Adrenal gland (tissue), 12 donors: ENCODE measurements around the gene ARHGAP44. TPM values are rescaled to one million over a fixed set of nuclear protein-coding genes. Genes with fewer than 3 reads are reported as not detected.

Source experiments
- DNase-seq, 7 donors: peaks; one replicate each; pipeline ENCODE4 v3.0.0-alpha.2; 2019 to 2020
- H3K27ac ChIP-seq, 5 donors: fragments of 200-600 bp; sonication (generic) in 4 of 5; 1 replicate in 3 of 5; 2 replicates in 2 of 5; pipeline versions ENCODE4 v1.5.1 to v1.8.0; 2016 to 2020; ENCODE audit warnings: mild to moderate bottlenecking in 1 of 5
- H3K27me3 ChIP-seq: fragments of 200-600 bp; 2 replicates; pipeline ENCODE4 v1.8.0; 2021
- H3K36me3 ChIP-seq, 2 donors: fragments of 200-600 bp; replicated peaks in 1 of 2; 1 replicate in 1 of 2; 2 replicates in 1 of 2; pipeline versions ENCODE4 v1.5.1 to v1.8.0; 2018 to 2022
- H3K4me1 ChIP-seq, 2 donors: fragments of 200-600 bp; replicated peaks in 1 of 2; 1 replicate in 1 of 2; 2 replicates in 1 of 2; pipeline versions ENCODE4 v1.5.1 to v1.8.0; 2018 to 2021
- H3K4me3 ChIP-seq, 4 donors: fragments of 200-600 bp; sonication (generic) in 3 of 4; one replicate each; pipeline ENCODE4 v1.5.1; 2016 to 2018
- H3K9me3 ChIP-seq, 3 donors: fragments of 200-600 bp; sonication (generic) in 1 of 3; replicated peaks in 1 of 3; 1 replicate in 2 of 3; 2 replicates in 1 of 3; pipeline versions ENCODE4 v1.5.1 to v1.8.0; 2016 to 2021
- CTCF ChIP-seq, 6 experiments: fragments of 450-650 bp in 4 of 6; fragments of 200-600 bp in 2 of 6; sonication (generic) in 1 of 6; IDR thresholded peaks; 1 replicate in 5 of 6; 2 replicates in 1 of 6; pipeline versions ENCODE4 v1.5.1 to v1.8.0; 2016 to 2021; ENCODE audit warnings: antibody characterized with exemption in 6 of 6, mild to moderate bottlenecking in 2 of 6, moderate library complexity in 1 of 6
- POLR2A ChIP-seq, 2 donors: fragments of 450-650 bp; IDR thresholded peaks; one replicate each; pipeline ENCODE4 v1.6.1; 2017; ENCODE audit warnings: antibody characterized with exemption in 2 of 2, mild to moderate bottlenecking in 2 of 2, moderate library complexity in 1 of 2
- WGBS, 4 donors: extraction: QIAGEN DNeasy Blood & Tissue Kit in 2 of 4; methylation state at CpG; one replicate each; pipeline versions ENCODE4 v1.1.5 to v1.1.7; 2013 to 2017; 5-methylcytosine and 5-hydroxymethylcytosine counted together
- intact Hi-C, 2 donors: fragments of 100-400 bp; cut with DNase I; formaldehyde crosslinking; loops; one replicate each; pipeline versions ENCODE4 v1.14.1 to v1.15.0; 2022 to 2023
- polyA plus RNA-seq, 3 donors: library from polyadenylated mRNA; stranded (reverse); fragments of 200-250 nt in 2 of 3; fragments of 350-450 nt in 1 of 3; fragmentation: Illumina TruSeq in 1 of 3; extraction: RNeasy Lipid Tissue Mini Kit (QIAGEN cat#74804) in 1 of 3; gene quantifications; one replicate each; pipeline ENCODE4 v1.2.3, GENCODE V29; 2013 to 2014
- total RNA-seq, 9 donors: library from RNA; depleted of rRNA in 4 of 9; stranded (reverse); fragments of >200 nt in 4 of 9; fragments of 120-200 nt in 1 of 9; fragmentation: NEBNext Ultra II Directional in 1 of 9; extraction: Animal tissue kit (Norgen Biotek cat#: 25700) in 1 of 9; gene quantifications; one replicate each; pipeline versions ENCODE4 v1.1.0 to v1.2.4, GENCODE V29; 2013 to 2023
- donor health status: healthy with polysubstance abuse.
- donor health status: Bipolar disorder and iron deficiency.
- donor health status: DM: yes; HTN: yes; CAD: no.
- donor health status: DM: no; HTN: no; CAD: no.
- donor health status: DM: no; HTN: no; CAD: no.
- donor health status: DM: yes; HTN: yes; CAD: no.

Gene ARHGAP44
- total and polyA plus RNA-seq, 12 donors = 1.1 to 45.2 (median 2.6) TPM

DNA sequence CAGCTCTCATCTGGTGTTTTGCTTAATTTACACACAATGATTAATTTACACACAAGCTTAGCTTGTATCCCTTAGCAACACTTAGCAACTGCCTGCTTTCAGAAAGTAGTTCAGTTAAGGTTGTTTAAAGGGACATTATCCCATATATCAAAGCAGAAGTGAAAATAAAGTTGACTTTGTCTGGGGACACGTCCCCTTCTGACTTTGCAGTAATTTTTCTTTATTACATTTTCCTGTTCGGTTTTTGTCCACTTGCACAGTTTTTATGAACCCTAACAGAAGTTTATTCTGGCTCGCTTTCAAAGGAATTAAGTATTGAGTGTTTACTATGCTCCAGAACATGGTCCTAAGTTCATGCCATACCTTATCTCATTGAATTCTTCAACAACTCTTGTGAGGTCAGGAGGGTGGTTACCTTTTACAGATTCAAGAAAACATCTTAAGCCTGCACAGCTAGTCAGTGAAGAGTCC lies 41.5 kb downstream of the ARHGAP44 start:
- Histone ChIP-seq H3K27ac (no peak overlapping the region), H3K36me3 (no peaks in the 10 kb centered on the region), H3K9me3 (peaks cover 0 to 11% (median 6%) of the 10 kb centered on the region in 3 donors), H3K4me3 (no peak overlapping the region), H3K4me1 (no peaks in the 10 kb centered on the region), H3K27me3 (no peaks in the 10 kb centered on the region)
- TF ChIP-seq CTCF (IDR thresholded peaks at IDR 0.05) = no peak
- TF ChIP-seq POLR2A (IDR thresholded peaks at IDR 0.05) = no peak
- no peak for DNase-seq
- WGBS, 4 donors = 48 to 57% (median 55%) methylated on average over 3 of the region's 3 CpGs
- intact Hi-C loops = no loop called here

DNA sequence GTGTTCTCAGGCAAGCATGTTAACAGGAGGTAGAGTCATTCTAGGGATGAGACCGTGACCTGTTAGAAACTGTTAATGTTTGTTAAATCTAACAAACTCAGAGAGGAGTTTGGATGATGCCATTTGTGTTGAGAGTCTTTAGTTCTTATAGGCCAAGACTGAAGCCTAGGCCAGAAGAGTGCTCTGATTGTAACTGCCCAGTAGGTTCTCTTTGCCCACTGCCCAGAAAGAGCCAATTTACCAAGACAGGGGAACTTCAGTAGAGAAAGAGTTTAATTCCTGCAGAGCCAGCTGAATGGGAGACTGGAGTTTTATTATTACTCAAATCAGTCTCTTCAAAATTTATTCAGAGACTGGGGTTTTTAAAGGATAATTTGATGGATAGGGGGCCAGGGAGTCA lies 42.5 kb downstream of the ARHGAP44 start:
- intact Hi-C loops = no loop called here
- no peaks in the 10 kb centered on the region for H3K4me1 ChIP-seq
- TF ChIP-seq POLR2A (IDR thresholded peaks at IDR 0.05) = no peak
- no peak for TF ChIP-seq CTCF (IDR thresholded peaks at IDR 0.05)
- no peak overlapping the region for H3K27ac ChIP-seq
- no peaks in the 10 kb centered on the region for H3K27me3 ChIP-seq
- no peak for DNase-seq
- H3K36me3 ChIP-seq = no peaks in the 10 kb centered on the region
- peaks cover 0 to 11% (median 6%) of the 10 kb centered on the region in 3 donors for H3K9me3 ChIP-seq
- no peak overlapping the region for H3K4me3 ChIP-seq
- WGBS, 4 donors = 71 to 95% (median 91%) methylated on average over 1 of the region's 1 CpG

DNA sequence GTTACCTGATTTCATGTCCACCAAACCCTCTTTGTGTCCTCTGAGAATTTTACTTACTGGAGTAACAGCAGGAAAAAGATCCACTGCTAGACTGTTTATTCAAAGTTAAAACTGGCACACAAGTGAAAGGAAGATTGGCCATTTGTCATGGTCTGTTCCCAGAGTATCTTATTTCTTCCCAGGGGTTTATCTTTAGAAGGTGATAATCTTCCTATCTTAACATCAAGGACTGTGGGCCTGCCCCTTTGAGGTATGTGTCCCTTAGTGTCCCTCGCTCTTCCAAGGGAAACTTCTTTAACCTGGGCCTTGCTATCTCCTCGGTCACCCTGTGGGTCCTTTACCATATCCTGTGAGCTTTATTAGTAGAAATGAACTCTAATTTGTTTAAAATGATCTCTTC lies 49.7 kb downstream of the ARHGAP44 start:
- H3K9me3 ChIP-seq = no peaks in the 10 kb centered on the region
- intact Hi-C loops = no loop called here
- DNase-seq = no peak
- no peaks in the 10 kb centered on the region for H3K27me3 ChIP-seq
- no peak overlapping the region for H3K4me3 ChIP-seq
- no peak for TF ChIP-seq POLR2A (IDR thresholded peaks at IDR 0.05)
- TF ChIP-seq CTCF (IDR thresholded peaks at IDR 0.05) = no peak
- WGBS, 4 donors = 71 to 88% (median 82%) methylated on average over 2 of the region's 2 CpGs
- no peak overlapping the region for H3K27ac ChIP-seq
- H3K36me3 ChIP-seq = no peaks in the 10 kb centered on the region
- no peaks in the 10 kb centered on the region for H3K4me1 ChIP-seq

DNA sequence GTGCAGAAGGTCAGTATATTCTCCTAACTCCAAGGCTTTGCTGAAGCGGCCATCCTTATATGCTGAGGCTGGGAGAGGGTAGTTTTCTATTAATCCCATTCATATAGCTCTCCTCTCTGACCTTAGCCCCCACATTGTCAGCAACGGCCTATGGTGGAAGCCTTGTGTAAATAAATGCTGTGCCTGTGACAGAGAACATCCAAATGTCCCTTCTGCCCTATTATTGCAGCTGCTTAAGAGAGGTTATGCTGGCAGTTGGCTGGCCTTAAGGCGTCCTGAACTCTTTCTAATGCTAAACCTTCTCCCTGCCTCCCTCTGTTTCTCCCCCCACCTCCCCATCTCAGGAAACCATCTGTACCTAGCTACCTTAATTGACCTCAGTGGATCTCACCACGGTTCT lies 53.6 kb downstream of the ARHGAP44 start:
- no peak for DNase-seq
- Histone ChIP-seq H3K27ac (no peak overlapping the region), H3K4me1 (no peaks in the 10 kb centered on the region), H3K36me3 (no peaks in the 10 kb centered on the region), H3K27me3 (no peaks in the 10 kb centered on the region), H3K4me3 (no peak overlapping the region), H3K9me3 (no peaks in the 10 kb centered on the region)
- intact Hi-C loops = no loop called here
- WGBS, 4 donors = 67 to 78% (median 73%) methylated on average over 4 of the region's 4 CpGs
- TF ChIP-seq POLR2A (IDR thresholded peaks at IDR 0.05) (no peak), CTCF (IDR thresholded peaks at IDR 0.05) (no peak)
